PC-9 (cell line): ENCODE results near the gene LMLN.

ENCODE experiments used
- EZH2 ChIP-seq: fragments of 200-600 bp; sonication (generic); IDR thresholded peaks from 2 replicates; pipeline ENCODE4 v1.8.0; 2017; ENCODE audit warnings: antibody characterized with exemption, low read depth
- TF ChIP-seq, protein P1 (sequence below): fragments of 200-600 bp; sonication (generic); conservative IDR thresholded peaks from 2 replicates; pipeline ENCODE4 v1.6.1; 2017; ENCODE audit warnings: mixed run types, antibody characterized with exemption, mild to moderate bottlenecking, moderate library complexity

DNA sequence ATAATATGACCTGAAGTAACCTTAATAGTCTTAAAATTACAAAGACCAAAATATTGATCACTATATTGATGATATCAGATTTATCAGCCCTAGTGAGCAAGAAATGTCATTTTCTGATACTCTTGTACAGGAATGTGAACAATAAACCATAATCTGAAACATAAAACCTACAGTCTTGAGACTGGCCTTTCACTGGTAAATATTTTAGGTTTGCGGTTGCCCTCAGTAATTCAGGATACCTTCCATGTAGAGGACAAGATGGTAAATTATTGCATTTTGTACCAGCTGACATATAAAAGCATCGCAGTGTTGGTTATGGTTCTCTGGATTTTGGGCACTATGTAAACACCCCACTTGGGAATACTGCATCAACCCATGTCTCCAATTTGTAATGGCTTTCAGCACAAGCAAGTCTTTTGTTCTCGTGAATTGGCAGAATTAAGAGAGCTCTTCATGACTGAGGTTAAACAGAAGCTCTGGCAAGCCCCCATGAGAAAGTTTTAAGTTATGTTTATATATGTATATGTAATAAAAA lies 128.5 kb downstream of the LMLN start:
- TF ChIP-seq, protein P1, sequence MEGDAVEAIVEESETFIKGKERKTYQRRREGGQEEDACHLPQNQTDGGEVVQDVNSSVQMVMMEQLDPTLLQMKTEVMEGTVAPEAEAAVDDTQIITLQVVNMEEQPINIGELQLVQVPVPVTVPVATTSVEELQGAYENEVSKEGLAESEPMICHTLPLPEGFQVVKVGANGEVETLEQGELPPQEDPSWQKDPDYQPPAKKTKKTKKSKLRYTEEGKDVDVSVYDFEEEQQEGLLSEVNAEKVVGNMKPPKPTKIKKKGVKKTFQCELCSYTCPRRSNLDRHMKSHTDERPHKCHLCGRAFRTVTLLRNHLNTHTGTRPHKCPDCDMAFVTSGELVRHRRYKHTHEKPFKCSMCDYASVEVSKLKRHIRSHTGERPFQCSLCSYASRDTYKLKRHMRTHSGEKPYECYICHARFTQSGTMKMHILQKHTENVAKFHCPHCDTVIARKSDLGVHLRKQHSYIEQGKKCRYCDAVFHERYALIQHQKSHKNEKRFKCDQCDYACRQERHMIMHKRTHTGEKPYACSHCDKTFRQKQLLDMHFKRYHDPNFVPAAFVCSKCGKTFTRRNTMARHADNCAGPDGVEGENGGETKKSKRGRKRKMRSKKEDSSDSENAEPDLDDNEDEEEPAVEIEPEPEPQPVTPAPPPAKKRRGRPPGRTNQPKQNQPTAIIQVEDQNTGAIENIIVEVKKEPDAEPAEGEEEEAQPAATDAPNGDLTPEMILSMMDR: no peak
- TF ChIP-seq EZH2: no peak
